Epithelial cell of proximal tubule (primary cell): ENCODE data around the gene PARP8. TPM values are rescaled to one million over a fixed set of nuclear protein-coding genes. Genes with fewer than 3 reads are reported as not detected.
"Not testable (repeated sequence)": the region's sequence is repeated elsewhere in the genome, so short reads cannot be mapped to it uniquely, and the experiment has no call there.

Experiments used
- DNase-seq: peaks from one replicate; pipeline ENCODE4 v3.0.0-alpha.2; 2011; ENCODE audit warnings: low read depth
- H3K4me3 ChIP-seq: 2 replicates; pipeline ENCODE4 v1.5.1; 2011; ENCODE audit warnings: low read depth, mild to moderate bottlenecking, low read length
- total RNA-seq: library from RNA; depleted of rRNA; stranded (reverse); fragments of >200 nt; gene quantifications from 2 replicates; pipeline ENCODE4 v1.2.3, GENCODE V29; 2015
- TF ChIP-seq, protein P1 (sequence below): conservative IDR thresholded peaks from 2 replicates; pipeline ENCODE4 v1.5.1; 2012; ENCODE audit warnings: low read depth, mild to moderate bottlenecking, low read length

Gene PARP8
- total RNA-seq, 1 donor from 2014 or later = 8.8 TPM

DNA sequence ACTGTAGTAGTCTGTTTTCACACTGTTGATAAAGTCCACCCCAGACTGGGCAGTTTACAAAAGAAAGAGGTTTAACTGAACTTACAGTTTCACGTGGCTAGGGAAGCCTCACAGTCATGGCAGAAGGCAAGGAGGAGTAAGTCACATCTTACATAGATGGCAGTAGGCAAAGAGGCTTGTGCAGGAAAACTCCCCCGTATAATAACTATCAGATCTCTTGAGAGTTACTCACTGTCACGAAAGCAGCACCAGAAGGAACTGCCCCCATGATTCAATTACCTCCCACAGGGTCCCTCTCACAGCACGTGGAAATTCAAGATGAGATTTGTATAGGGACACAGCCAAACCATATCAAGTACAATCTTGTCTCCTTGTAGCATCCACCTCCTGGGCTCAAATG lies 21.1 kb downstream of the PARP8 start:
- no peak overlapping the region for H3K4me3 ChIP-seq
- DNase-seq = no peak
- TF ChIP-seq, protein P1, sequence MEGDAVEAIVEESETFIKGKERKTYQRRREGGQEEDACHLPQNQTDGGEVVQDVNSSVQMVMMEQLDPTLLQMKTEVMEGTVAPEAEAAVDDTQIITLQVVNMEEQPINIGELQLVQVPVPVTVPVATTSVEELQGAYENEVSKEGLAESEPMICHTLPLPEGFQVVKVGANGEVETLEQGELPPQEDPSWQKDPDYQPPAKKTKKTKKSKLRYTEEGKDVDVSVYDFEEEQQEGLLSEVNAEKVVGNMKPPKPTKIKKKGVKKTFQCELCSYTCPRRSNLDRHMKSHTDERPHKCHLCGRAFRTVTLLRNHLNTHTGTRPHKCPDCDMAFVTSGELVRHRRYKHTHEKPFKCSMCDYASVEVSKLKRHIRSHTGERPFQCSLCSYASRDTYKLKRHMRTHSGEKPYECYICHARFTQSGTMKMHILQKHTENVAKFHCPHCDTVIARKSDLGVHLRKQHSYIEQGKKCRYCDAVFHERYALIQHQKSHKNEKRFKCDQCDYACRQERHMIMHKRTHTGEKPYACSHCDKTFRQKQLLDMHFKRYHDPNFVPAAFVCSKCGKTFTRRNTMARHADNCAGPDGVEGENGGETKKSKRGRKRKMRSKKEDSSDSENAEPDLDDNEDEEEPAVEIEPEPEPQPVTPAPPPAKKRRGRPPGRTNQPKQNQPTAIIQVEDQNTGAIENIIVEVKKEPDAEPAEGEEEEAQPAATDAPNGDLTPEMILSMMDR = no peak

DNA sequence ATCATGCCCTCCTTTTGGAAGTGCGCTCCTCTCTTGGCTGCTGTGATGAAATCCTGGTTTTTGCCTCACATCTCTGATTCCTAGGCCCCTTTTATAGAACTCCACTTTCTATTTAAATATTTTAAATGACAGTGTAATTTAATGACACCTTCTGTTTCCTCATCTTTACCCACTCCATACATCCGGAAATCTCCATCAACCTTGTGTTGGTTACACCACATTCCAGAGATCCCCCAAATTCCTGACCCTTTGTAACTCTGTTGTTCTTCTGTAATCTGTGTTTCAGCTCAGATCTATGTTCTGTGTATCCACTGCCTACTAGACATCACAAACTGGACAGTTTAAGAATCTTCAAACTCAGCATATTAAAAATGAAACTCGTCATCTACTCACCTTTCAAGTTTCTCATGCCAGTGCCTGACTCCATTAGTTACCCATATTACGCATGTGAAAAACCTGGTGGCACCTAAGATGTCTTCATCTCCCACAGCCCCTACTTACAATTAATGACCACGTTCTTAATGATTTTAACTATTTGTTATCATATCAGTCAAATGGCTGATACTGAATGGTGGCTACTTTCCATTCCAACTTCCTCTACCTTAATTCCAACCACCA lies 25.1 kb downstream of the PARP8 start:
- no peak overlapping the region for H3K4me3 ChIP-seq
- TF ChIP-seq, protein P1 = no peak
- DNase-seq = no peak

DNA sequence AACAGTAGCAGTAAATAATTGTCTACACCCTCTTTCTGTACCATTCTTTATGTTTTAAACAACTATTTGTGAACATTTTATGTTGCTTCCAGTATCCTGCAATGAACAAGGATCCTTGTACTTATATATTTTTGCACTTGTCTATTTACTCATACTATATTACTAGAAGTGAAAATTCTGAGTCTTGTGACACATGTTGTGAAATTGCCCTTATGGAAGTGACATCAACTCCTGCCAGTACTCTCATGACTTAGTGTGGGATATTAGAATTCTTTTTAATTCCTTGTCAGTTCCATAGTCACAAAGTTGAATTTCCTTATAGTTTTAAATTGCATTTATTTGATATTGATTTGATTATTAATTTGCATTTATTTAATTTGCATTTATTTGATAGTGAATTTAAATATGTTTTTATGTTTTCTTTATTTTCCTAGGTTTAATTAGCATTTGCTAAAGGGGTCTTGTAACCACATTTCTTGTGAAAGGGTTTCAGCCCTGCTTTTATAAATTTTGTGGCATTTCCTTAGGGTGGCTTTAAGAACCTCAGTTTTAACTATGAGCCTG lies 27.7 kb downstream of the PARP8 start:
- H3K4me3 ChIP-seq = no peak overlapping the region
- DNase-seq = no peak
- TF ChIP-seq, protein P1 = no peak

DNA sequence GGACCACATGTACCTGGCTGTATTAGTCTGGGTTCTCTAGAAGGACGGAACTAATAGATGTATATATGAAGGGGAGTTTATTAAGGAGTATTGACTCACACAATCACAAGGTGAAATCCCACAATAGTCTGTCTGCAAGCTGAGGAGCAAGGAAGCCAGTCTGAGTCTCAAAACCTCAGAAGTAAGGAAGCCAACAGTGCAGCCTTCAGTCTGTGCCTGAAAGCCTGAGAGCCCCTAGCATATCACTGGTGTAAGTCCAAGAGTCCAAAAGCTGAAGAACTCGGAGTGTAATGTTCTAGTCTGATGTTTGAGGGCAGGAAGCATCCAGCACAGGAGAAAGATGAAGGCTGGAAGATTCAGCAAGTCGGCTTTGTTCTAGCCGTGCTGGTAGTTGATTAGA lies 28.2 kb downstream of the PARP8 start:
- H3K4me3 ChIP-seq, DNase-seq: not testable (repeated sequence)

DNA sequence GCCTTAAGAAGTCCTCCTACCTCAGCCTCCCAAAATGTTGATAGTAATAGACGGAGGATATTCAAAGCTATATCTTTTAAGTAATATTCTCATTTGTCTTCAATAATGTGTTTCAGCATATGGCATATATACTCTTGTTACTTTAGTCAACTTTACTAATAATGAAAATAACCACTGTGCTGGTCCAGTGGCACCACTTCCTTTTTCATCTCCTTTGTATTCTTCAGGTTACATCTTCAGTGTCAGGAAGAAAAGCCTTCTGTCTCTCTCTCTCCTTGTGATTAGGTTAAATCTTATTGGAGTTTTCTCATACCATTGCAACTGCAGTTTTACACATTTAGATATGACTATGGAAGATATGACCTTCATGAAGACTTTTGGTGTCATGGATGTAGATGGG lies 31.3 kb downstream of the PARP8 start:
- DNase-seq = no peak
- TF ChIP-seq, protein P1 = no peak
- no peak overlapping the region for H3K4me3 ChIP-seq

DNA sequence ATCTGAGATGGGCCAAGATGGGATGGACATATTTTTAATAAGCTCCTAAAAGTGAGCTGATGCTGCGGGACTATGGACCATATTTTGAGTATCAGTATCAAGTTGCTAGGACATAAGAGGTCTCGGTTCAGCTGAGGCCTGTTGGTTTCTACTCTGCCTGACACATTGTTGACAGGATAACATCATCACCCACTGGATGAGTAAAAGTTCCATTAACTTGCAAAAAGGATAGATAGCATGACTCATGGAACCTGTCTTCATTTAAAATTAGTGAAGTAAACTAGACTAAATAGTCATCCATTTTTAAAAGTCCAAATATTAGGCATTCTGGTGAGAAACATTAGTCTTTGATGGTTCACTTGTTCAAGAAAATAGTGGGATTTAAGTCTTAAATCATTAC lies 33.3 kb downstream of the PARP8 start:
- H3K4me3 ChIP-seq = no peak overlapping the region
- TF ChIP-seq, protein P1 = no peak
- DNase-seq = no peak

DNA sequence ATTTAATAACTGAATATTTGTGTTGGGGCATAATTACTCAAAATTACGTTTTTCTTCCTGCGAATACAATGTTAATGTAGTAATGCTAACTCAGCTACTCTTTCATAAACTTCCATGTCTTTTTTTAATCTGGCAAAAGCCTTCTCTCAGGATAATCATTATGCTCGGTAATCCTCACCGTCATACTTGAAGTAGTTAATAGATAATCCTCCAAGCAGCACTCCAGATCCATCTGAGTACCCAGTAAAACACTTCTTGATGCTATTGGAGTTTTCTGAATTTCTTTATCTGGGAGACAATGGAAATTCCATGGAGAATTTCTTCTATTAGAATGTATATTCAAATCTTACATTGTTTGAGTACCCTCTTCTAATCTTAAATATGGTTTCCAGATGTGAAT lies 34.3 kb downstream of the PARP8 start:
- TF ChIP-seq, protein P1 = no peak
- DNase-seq = no peak
- H3K4me3 ChIP-seq = no peak overlapping the region
